NB4 (cell line): ENCODE data around the gene CREB5.

Experiments used
- CTCF ChIP-seq: IDR thresholded peaks from one replicate; pipeline ENCODE4 v1.5.1; 2012; ENCODE audit warnings: low read depth, low read length
- MAX ChIP-seq: IDR thresholded peaks from 2 replicates; pipeline ENCODE4 v1.6.1; 2011; ENCODE audit warnings: low read depth, low read length
- MYC ChIP-seq: IDR thresholded peaks from 2 replicates; pipeline ENCODE4 v1.6.1; 2011; ENCODE audit warnings: low read depth, low read length

- TF ChIP-seq CTCF (no peak), MYC (no peak), MAX (no peak)
Measured at GRCh38 chr7:28592861-28593260, 180.5 kb downstream of the CREB5 start.
